Measurements from ENCODE around the gene SGK1. TPM values are rescaled to one million over a fixed set of nuclear protein-coding genes. Genes with fewer than 3 reads are reported as not detected.
"Not testable (repeated sequence)": the region's sequence is repeated elsewhere in the genome, so short reads cannot be mapped to it uniquely, and the experiment has no call there.

Gene SGK1
- total RNA-seq, 1 donor from 2014 or later, result 79.2 TPM

GRCh38 chr6:134331256-134331655 lies 13.3 kb upstream of the SGK1 start:
- no peak for DNase-seq (ENCODE audit: low spot score)
- intact Hi-C loops (cut with DNase I), result no loop called here

DNA sequence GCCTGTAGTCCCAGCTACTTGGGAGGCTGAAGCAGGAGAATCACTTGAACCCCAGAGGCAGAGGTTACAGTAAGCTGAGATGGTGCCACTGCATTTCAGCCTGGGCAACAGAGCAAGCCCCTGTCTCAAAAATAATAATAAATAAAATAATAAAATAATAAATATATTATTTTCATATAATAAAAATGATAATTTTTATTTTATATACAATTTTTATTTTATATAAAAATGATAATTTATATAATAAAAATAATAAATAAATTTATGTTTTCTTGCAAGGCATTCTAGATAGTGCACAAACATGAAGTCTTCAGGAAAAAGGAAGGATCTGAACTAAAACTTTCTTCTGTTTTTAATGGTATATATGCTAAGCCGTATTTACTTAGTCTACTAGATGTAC lies 12.6 kb upstream of the SGK1 start:
- intact Hi-C loops (cut with DNase I), result no loop called here
- DNase-seq (ENCODE audit: low spot score), result no peak

- intact Hi-C loops (cut with DNase I), result no loop called here
- no peak for DNase-seq (ENCODE audit: low spot score)
Measured at GRCh38 chr6:134328792-134329191, 10.9 kb upstream of the SGK1 start.

GRCh38 chr6:134328138-134328537 lies 10.2 kb upstream of the SGK1 start:
- DNase-seq (ENCODE audit: low spot score), result no peak
- intact Hi-C loops (cut with DNase I), result no loop called here

DNA sequence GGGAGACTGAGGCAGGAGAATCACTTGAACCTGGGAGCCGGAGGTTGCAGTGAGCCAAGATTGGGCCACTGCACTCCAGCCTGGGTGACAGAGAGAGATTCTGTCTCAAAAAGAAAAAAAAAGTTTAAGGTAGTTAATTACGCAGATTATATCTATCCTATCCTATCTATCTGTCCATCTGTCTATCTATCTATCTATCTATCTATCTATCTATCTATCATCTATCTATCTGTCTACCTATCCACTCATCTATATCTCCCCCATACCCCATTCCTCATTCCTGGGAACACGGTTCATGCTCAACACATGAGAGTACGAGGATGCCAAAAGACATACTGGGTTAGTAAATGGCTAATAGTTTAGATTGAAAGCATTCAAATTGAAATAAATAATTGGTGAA lies 8.3 kb upstream of the SGK1 start:
- DNase-seq (ENCODE audit: low spot score); intact Hi-C loops (cut with DNase I): not testable (repeated sequence)

GRCh38 chr6:134324766-134325165 lies 6.9 kb upstream of the SGK1 start:
- intact Hi-C loops (cut with DNase I), result no loop called here
- no peak for DNase-seq (ENCODE audit: low spot score)

- intact Hi-C loops (cut with DNase I), result no loop called here
- DNase-seq (ENCODE audit: low spot score), result no peak
Measured at GRCh38 chr6:134324141-134324540, 6.2 kb upstream of the SGK1 start.

DNA sequence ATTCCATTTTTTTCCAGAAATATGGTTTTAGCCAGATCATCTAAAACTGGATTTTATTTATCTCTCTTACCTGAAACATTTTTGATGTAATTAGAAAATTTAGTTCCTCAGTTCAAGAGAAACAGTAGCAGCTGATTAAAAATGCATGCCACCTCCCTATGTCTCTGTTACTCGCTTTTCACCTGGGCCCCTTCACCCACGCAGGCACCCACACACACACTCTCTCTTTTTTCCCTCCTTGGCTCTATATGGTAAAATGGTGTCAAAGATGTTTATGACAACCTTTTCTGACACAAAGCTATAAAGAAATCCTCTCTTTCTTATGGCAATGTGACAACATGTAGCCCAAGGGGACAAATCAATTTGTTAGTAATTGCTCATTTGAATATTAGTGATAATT lies 5.8 kb upstream of the SGK1 start:
- intact Hi-C loops (cut with DNase I), result no loop called here
- no peak for DNase-seq (ENCODE audit: low spot score)

- intact Hi-C loops (cut with DNase I), result no loop called here
- DNase-seq (ENCODE audit: low spot score), result no peak
Measured at GRCh38 chr6:134323294-134323693, 5.4 kb upstream of the SGK1 start.

- no peak for DNase-seq (ENCODE audit: low spot score)
- intact Hi-C loops (cut with DNase I), result no loop called here
Measured at GRCh38 chr6:134322216-134322615, 4.3 kb upstream of the SGK1 start.

DNA sequence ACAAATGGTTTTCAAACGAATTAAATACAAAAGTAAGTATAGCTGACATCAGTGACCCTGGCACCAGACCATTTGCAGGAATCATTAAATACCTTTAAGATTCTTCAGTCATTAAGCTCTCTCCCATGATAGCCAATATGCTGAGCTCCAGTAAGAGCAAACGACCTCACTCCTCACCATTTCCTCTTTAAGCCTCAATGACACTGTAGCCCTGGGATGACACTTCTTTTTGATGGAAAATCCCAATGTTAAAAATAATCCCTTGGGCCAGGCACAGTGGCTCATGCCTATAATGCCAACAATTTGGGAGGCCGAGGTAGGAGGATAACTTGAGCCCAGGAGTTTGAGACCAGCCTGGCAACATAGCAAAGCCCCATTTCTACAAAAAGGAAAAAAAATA lies 3.3 kb upstream of the SGK1 start:
- intact Hi-C loops (cut with DNase I), result no loop called here
- DNase-seq (ENCODE audit: low spot score), result no peak

- intact Hi-C loops (cut with DNase I); DNase-seq (ENCODE audit: low spot score): not testable (repeated sequence)
Measured at GRCh38 chr6:134319686-134320085, 1.8 kb upstream of the SGK1 start.

DNA sequence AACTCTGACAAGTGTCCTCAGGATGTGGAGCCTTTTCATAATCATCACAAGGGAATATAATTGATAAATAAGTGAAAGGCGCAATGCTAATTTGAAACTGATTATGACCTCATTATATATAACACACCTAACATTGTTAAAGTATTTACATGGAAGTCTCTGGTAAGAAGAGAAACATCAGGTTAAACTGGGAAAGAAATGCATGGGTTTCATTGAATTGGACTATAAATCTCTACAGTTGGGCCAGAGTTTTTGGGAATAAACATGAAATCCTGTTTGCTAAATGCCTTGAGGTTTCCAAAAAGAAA lies 1.0 kb upstream of the SGK1 start:
- DNase-seq (ENCODE audit: low spot score), result no peak
- intact Hi-C loops (cut with DNase I), result no loop called here

GRCh38 chr6:134318236-134318973 lies 493 bp upstream of the SGK1 start:
- no peak for DNase-seq (ENCODE audit: low spot score)
- intact Hi-C loops (cut with DNase I), result no loop called here

GRCh38 chr6:134316733-134317431 lies 1.0 kb downstream of the SGK1 start:
- intact Hi-C loops (cut with DNase I), result no loop called here

GRCh38 chr6:134315974-134316441 lies 1.9 kb downstream of the SGK1 start:
- no peak for DNase-seq (ENCODE audit: low spot score)
- intact Hi-C loops (cut with DNase I), result no loop called here

More at GRCh38 chr6:134316733-134317431, 1.0 kb downstream of the SGK1 start:
- DNase-seq (ENCODE audit: low spot score), result no peak

- DNase-seq (ENCODE audit: low spot score), result no peak
- intact Hi-C loops (cut with DNase I), result no loop called here
Measured at GRCh38 chr6:134315189-134315588, 2.7 kb downstream of the SGK1 start.

DNA sequence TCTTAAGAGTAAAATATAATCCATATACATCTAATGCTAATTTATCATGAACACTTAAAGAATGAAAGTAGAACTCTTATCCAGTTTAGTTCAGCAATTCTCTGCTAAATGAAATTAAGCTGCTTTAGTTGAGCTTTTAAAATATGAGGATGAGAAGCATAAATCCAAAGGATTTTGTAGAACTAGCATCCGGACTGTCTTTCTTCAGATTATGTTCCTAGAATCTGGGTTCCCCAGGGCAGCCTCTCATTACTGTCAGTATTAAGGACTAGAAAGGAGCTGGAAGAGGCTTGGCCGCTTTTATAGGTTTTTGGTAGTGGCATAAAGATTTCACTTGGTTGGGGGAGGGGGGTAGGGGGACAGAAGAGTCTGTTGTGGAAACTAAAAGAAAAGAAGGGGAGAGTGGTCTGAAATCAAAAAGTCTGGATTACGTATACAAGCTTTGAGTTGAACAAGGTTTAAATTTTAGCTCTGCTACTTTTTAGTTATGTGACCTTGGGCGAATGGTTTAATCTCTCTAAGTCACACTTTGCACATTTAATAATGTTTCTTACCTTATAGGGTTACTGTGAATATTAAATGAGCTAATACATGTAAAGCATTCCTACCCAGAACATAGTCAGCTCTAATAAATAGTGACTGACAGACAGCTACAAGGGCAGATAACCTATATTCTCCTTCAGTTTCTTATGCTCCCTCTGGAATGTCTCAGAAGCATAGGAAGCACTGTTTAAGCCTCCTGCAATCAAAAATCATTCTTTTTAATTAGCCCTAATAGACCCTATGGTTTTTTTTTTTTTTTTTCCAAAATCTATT lies 3.7 kb downstream of the SGK1 start:
- no peak for DNase-seq (ENCODE audit: low spot score)
- intact Hi-C loops (cut with DNase I), result no loop called here

GRCh38 chr6:134312038-134312660 lies 5.8 kb downstream of the SGK1 start:
- DNase-seq (ENCODE audit: low spot score), result no peak
- intact Hi-C loops (cut with DNase I), result no loop called here

DNA sequence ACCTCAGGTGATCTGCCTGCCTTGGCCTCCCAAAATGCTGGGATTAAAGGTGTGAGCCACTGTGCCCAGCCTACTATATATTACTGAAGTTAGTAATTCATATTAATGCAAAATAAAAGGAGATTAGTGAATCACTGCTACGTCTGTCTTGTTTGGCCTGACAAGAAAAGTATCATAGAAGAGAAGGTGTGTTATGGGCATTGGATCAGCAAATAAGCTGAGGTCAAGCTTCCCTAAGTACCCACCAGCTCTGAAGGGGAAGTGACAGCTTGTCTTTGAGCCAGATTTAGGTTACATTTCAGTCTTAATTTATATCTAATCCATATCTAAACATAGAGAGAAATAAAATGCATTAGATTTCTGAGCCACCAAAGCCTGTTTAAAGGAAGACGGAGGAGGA lies 7.1 kb downstream of the SGK1 start:
- intact Hi-C loops (cut with DNase I), result no loop called here
- no peak for DNase-seq (ENCODE audit: low spot score)

All from cardiac septum (tissue), 1 donor.